Smooth muscle cell (in vitro differentiated cells): ENCODE measurements around the gene ADAMTS16. TPM values are rescaled to one million over a fixed set of nuclear protein-coding genes. Genes with fewer than 3 reads are reported as not detected.

Experiments used
- DNase-seq: peaks from one replicate; lab custom pipeline; 2025; ENCODE audit not compliant: unreplicated experiment; lab: John Stamatoyannopoulos, UW
- H2AFZ ChIP-seq: fragments of 200-600 bp; sonication (generic); 2 replicates; pipeline ENCODE4 v1.6.0; 2016; ENCODE audit warnings: antibody characterized with exemption, low read depth, mild to moderate bottlenecking
- H3F3A ChIP-seq: fragments of 200-600 bp; sonication (generic); 2 replicates; pipeline ENCODE4 v1.6.0; 2017; ENCODE audit warnings: antibody characterized with exemption, low read depth
- H3K27ac ChIP-seq: fragments of 200-600 bp; sonication (generic); 2 replicates; pipeline ENCODE4 v1.5.1; 2016; ENCODE audit warnings: low read depth, mild to moderate bottlenecking
- H3K27me3 ChIP-seq: fragments of 200-600 bp; sonication (generic); 2 replicates; pipeline ENCODE4 v1.6.1; 2016; ENCODE audit warnings: low read depth, mild to moderate bottlenecking
- H3K36me3 ChIP-seq: fragments of 200-600 bp; sonication (generic); 2 replicates; pipeline ENCODE4 v1.5.1; 2016; ENCODE audit warnings: low read depth
- H3K4me1 ChIP-seq: fragments of 200-600 bp; sonication (generic); 2 replicates; pipeline ENCODE4 v1.5.1; 2016; ENCODE audit warnings: low read depth
- H3K4me2 ChIP-seq: fragments of 200-600 bp; sonication (generic); 2 replicates; pipeline ENCODE4 v1.6.0; 2016; ENCODE audit warnings: mild to moderate bottlenecking
- H3K4me3 ChIP-seq: fragments of 200-600 bp; sonication (generic); 2 replicates; pipeline ENCODE4 v1.5.1; 2016; ENCODE audit warnings: mild to moderate bottlenecking
- H3K79me2 ChIP-seq: fragments of 200-600 bp; sonication (generic); 2 replicates; pipeline ENCODE4 v1.6.0; 2016; ENCODE audit warnings: low read depth, mild to moderate bottlenecking
- H3K9ac ChIP-seq: fragments of 200-600 bp; sonication (generic); 2 replicates; pipeline ENCODE4 v1.6.0; 2016; ENCODE audit warnings: low read depth
- H3K9me3 ChIP-seq: fragments of 200-600 bp; sonication (generic); replicated peaks from 2 replicates; pipeline ENCODE4 v1.5.1; 2016; ENCODE audit warnings: low read depth
- H4K20me1 ChIP-seq: fragments of 200-600 bp; sonication (generic); 2 replicates; pipeline ENCODE4 v1.6.0; 2016; ENCODE audit warnings: low read depth
- WGBS: methylation state at CpG from one replicate; pipeline ENCODE4 v1.1.7; 2016; ENCODE audit warnings: low lambda C conversion rate; 5-methylcytosine and 5-hydroxymethylcytosine counted together
- polyA plus RNA-seq: library from polyadenylated mRNA; unstranded; fragments of >200 nt; fragmentation: Nextera tagmentation; extraction: Ambion mirVana; gene quantifications from 2 replicates; pipeline ENCODE4 v1.2.1, GENCODE V29; 2016
- total RNA-seq: library from RNA; depleted of rRNA; stranded (reverse); fragments of >200 nt; gene quantifications from 2 replicates; pipeline ENCODE4 v1.2.3, GENCODE V29; 2014
- TF ChIP-seq, protein P1 (sequence below): fragments of 200-600 bp; sonication (generic); IDR thresholded peaks from 2 replicates; pipeline ENCODE4 v1.5.1; 2017; ENCODE audit warnings: borderline replicate concordance, mild to moderate bottlenecking, antibody characterized with exemption; ENCODE audit not compliant: insufficient read depth, poor library complexity, severe bottlenecking

ADAMTS16 gene
- total and polyA plus RNA-seq, 2 experiments from 2014 or later = 4.7 to 6.2 TPM

DNA sequence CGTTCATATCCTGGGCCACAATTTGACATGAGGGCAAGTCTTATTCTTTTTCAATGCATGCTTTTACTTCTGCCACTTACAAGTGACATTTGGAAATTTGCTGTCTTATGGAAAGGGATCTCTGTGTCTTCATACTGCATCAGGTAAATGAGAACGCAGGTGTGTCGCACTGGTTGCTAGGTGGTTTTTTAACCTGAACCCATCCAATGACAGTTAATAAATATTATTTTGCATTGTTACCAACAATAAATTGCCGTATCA, 1.1 kb downstream of the ADAMTS16 start:
- Histone ChIP-seq H3K9me3 (no peaks in the 10 kb centered on the region), H3K4me1 (peaks cover 9% of the 10 kb centered on the region), H3K4me3 (peak overlapping the region; percentile 51), H3F3A (no peaks in the 10 kb centered on the region), H3K79me2 (no peaks in the 10 kb centered on the region), H3K9ac (no peak overlapping the region), H3K27ac (no peak overlapping the region), H3K27me3 (peaks cover 28% of the 10 kb centered on the region), H3K36me3 (no peaks in the 10 kb centered on the region), H3K4me2 (peak overlapping the region; percentile 96), H4K20me1 (no peaks in the 10 kb centered on the region), H2AFZ (no peak overlapping the region)
- WGBS = 18% methylated on average over 4 of the region's 4 CpGs
- TF ChIP-seq, protein P1, sequence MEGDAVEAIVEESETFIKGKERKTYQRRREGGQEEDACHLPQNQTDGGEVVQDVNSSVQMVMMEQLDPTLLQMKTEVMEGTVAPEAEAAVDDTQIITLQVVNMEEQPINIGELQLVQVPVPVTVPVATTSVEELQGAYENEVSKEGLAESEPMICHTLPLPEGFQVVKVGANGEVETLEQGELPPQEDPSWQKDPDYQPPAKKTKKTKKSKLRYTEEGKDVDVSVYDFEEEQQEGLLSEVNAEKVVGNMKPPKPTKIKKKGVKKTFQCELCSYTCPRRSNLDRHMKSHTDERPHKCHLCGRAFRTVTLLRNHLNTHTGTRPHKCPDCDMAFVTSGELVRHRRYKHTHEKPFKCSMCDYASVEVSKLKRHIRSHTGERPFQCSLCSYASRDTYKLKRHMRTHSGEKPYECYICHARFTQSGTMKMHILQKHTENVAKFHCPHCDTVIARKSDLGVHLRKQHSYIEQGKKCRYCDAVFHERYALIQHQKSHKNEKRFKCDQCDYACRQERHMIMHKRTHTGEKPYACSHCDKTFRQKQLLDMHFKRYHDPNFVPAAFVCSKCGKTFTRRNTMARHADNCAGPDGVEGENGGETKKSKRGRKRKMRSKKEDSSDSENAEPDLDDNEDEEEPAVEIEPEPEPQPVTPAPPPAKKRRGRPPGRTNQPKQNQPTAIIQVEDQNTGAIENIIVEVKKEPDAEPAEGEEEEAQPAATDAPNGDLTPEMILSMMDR = no peak
- no peak for DNase-seq

DNA sequence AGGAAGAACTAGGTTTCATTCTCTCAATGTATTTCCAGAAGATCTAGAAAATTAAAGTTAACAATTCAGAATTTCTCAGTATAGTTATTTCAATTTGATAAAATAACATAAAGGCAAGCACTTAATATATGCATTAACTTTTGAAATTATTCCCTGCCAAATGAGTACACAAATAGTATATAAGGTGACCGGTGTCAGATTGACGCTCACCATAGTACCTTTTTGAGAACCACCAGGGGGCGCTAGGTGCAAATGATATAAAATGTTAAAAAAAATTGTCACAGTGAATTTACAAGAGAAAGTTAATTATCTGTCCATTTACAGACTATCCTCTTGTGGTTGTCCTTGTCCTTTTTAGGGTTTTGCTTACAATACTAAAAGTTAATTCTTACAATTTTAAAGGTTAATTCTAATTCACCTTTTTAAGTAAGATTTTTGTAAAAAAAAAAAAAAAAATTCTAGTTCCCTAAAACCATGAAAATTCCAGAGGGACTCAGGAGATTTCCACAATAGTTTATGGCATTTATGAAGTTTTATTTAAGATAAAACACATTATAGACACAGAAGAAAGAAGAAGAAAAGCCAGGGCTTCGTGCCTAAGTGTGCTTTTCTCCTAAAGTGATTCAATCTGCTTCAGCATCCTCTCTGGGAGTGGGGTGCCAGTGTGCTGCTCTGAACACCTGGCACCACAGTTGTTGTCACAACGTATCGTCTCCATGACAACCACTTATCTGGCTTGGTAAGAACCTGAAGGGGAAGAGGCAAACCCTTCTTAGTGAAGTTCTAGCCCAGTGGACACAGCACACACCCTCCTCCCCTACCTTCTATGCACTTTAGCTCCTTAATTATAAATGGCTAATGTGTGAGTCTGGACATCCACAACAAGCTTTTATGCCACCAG, 1.7 kb downstream of the ADAMTS16 start:
- no peaks in the 10 kb centered on the region for H4K20me1 ChIP-seq
- no peaks in the 10 kb centered on the region for H3K9me3 ChIP-seq
- H3K36me3 ChIP-seq = no peaks in the 10 kb centered on the region
- WGBS = 35% methylated on average over 6 of the region's 6 CpGs
- H3K4me2 ChIP-seq = peak overlapping the region; percentile 96
- H3K27me3 ChIP-seq = peaks cover 28% of the 10 kb centered on the region
- H3K9ac ChIP-seq = no peak overlapping the region
- H3K4me1 ChIP-seq = peaks cover 9% of the 10 kb centered on the region
- peak overlapping the region; percentile 51 for H3K4me3 ChIP-seq
- H3K79me2 ChIP-seq = no peaks in the 10 kb centered on the region
- H3F3A ChIP-seq = no peaks in the 10 kb centered on the region
- TF ChIP-seq, protein P1 = peak; percentile 87
- no peak overlapping the region for H3K27ac ChIP-seq
- no peak overlapping the region for H2AFZ ChIP-seq
- DNase-seq = no peak

DNA sequence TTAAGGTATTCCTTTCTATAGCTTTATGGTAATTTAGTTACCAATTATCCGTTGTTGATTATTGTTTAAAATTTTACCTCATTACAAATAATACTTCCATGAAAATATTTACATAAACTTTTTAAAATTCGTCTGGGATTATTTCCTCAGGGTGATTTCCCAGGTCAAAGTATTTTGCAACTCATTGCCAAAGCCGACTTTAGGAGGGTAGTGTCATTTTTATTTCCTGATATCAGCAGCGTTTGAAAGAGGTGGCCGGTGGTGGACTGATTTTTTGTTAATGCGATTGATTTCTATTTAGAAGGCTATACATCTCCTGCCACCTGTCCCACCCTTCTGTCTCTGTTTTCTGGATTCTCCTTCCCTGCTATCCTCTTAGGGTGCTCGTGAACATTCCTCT, 4.3 kb downstream of the ADAMTS16 start:
- Histone ChIP-seq H3K9me3 (no peaks in the 10 kb centered on the region), H3K4me3 (no peak overlapping the region), H3K4me2 (no peak overlapping the region), H3K27ac (no peak overlapping the region), H3K79me2 (no peaks in the 10 kb centered on the region), H3K4me1 (peaks cover 9% of the 10 kb centered on the region), H3K27me3 (peaks cover 21% of the 10 kb centered on the region), H3K36me3 (no peaks in the 10 kb centered on the region), H2AFZ (no peak overlapping the region), H3K9ac (no peak overlapping the region), H4K20me1 (no peaks in the 10 kb centered on the region), H3F3A (no peaks in the 10 kb centered on the region)
- DNase-seq = no peak
- TF ChIP-seq, protein P1 = no peak
- WGBS = 87% methylated on average over 7 of the region's 7 CpGs
